PC-9 (cell line): ENCODE results near the gene SCLY. TPM values are rescaled to one million over a fixed set of nuclear protein-coding genes. Genes with fewer than 3 reads are reported as not detected.

Source experiments
- BruUV-seq: library from RNA; stranded (reverse); fragments of 400-500 nt; replicated peaks from 2 replicates; lab custom pipeline; 2021; lab: Mats Ljungman, UMichigan
- CTCF ChIA-PET: fragments of 300-600 bp; sonication (Branson Sonifier 250); formaldehyde crosslinking; loops from one replicate; lab custom pipeline; 2022; ENCODE audit warnings: antibody characterized with exemption; lab: Charles Lee
- POLR2A ChIA-PET: fragments of 300-600 bp; sonication (Branson Sonifier 250); formaldehyde crosslinking; loops from one replicate; lab custom pipeline; 2022; ENCODE audit warnings: antibody characterized with exemption; ENCODE audit not compliant: unreplicated experiment; lab: Charles Lee
- DNase-seq, 2 experiments: peaks; one replicate each; pipeline versions ENCODE4 v3.0.0 to v3.0.0-alpha.2; 2015 to 2022; ENCODE audit warnings: mixed read lengths in 1 of 2
- H2AFZ ChIP-seq: fragments of 200-600 bp; sonication (generic); 2 replicates; pipeline ENCODE4 v1.8.1; 2017; ENCODE audit warnings: antibody characterized with exemption
- H3F3A ChIP-seq: fragments of 200-600 bp; sonication (generic); 2 replicates; pipeline ENCODE4 v1.8.1; 2017; ENCODE audit warnings: antibody characterized with exemption, mild to moderate bottlenecking, low read depth; ENCODE audit not compliant: insufficient read depth
- H3K27ac ChIP-seq: fragments of 200-600 bp; sonication (generic); 2 replicates; pipeline ENCODE4 v1.6.1; 2016; ENCODE audit warnings: mixed run types
- H3K27me3 ChIP-seq: fragments of 200-600 bp; sonication (generic); 2 replicates; pipeline ENCODE4 v1.6.1; 2016; ENCODE audit warnings: low read depth, mixed run types; ENCODE audit not compliant: insufficient read depth
- H3K36me3 ChIP-seq: fragments of 200-600 bp; sonication (generic); 2 replicates; pipeline ENCODE4 v1.6.1; 2016; ENCODE audit warnings: low read depth, mixed run types
- H3K4me1 ChIP-seq: fragments of 200-600 bp; sonication (generic); replicated peaks from 2 replicates; pipeline ENCODE4 v1.6.1; 2016; ENCODE audit warnings: mixed run types; ENCODE audit not compliant: insufficient read depth
- H3K4me2 ChIP-seq: fragments of 200-600 bp; sonication (generic); 2 replicates; pipeline ENCODE4 v1.6.1; 2017; ENCODE audit warnings: mixed run types
- H3K4me3 ChIP-seq: fragments of 200-600 bp; sonication (generic); 2 replicates; pipeline ENCODE4 v1.6.1; 2016; ENCODE audit warnings: mixed run types
- H3K79me2 ChIP-seq: fragments of 200-600 bp; sonication (generic); 2 replicates; pipeline ENCODE4 v1.6.1; 2017; ENCODE audit warnings: low read depth, mixed run types
- H3K9me2 ChIP-seq: fragments of 200-600 bp; sonication (generic); 2 replicates; pipeline ENCODE4 v1.8.1; 2017; ENCODE audit warnings: mild to moderate bottlenecking; ENCODE audit not compliant: insufficient read depth
- H3K9me3 ChIP-seq: fragments of 200-600 bp; sonication (generic); 2 replicates; pipeline ENCODE4 v1.8.1; 2016; ENCODE audit warnings: low read depth; ENCODE audit not compliant: insufficient read depth
- H4K20me1 ChIP-seq: fragments of 200-600 bp; sonication (generic); 2 replicates; pipeline ENCODE4 v1.8.1; 2017; ENCODE audit not compliant: insufficient read depth
- CTCF ChIP-seq: fragments of 200-600 bp; sonication (generic); conservative IDR thresholded peaks from 2 replicates; pipeline ENCODE4 v1.6.1; 2017; ENCODE audit warnings: mixed run types, antibody characterized with exemption, mild to moderate bottlenecking, moderate library complexity
- EZH2 ChIP-seq: fragments of 200-600 bp; sonication (generic); IDR thresholded peaks from 2 replicates; pipeline ENCODE4 v1.8.0; 2017; ENCODE audit warnings: antibody characterized with exemption, low read depth
- intact Hi-C: fragments of 100-400 bp; cut with micrococcal nuclease; formaldehyde crosslinking; loops from one replicate; pipeline ENCODE4 v1.10.0; 2022; ENCODE audit not compliant: unreplicated experiment
- total RNA-seq: library from RNA; stranded (reverse); gene quantifications from 2 replicates; pipeline ENCODE4 v1.2.3, GENCODE V29; 2021

The SCLY gene
- total RNA-seq, 1 experiment from 2014 or later = 40.0 TPM

GRCh38 chr2:238097201-238097987 lies 36.6 kb downstream of the SCLY start:
- Histone ChIP-seq H3F3A (peaks cover 16% of the 10 kb centered on the region; the same call in 1 of the 2 replicates), H3K9me3 (no peaks in the 10 kb centered on the region), H3K9me2 (no peaks in the 10 kb centered on the region), H3K36me3 (no peaks in the 10 kb centered on the region), H3K27me3 (no peaks in the 10 kb centered on the region), H4K20me1 (no peaks in the 10 kb centered on the region), H3K4me1 (peaks cover 10% of the 10 kb centered on the region), H3K4me3 (no peak overlapping the region), H2AFZ (no peak overlapping the region), H3K79me2 (no peaks in the 10 kb centered on the region), H3K4me2 (no peak overlapping the region), H3K27ac (no peak overlapping the region)
- ChIA-PET POLR2A (interaction anchor here (0.5 kb wide), 1 partner anchor 191 kb away, joined by 4 read pairs; the partner anchor contains the start of gene PER2), CTCF (no interaction called here)
- no TSS peak for BruUV-seq
- no peak for DNase-seq
- intact Hi-C loops = no loop called here
- no peak for TF ChIP-seq CTCF
- TF ChIP-seq EZH2 = no peak

- Histone ChIP-seq H3K4me1 (peaks cover 10% of the 10 kb centered on the region), H3K27ac (no peak overlapping the region), H2AFZ (no peak overlapping the region), H3K9me3 (no peaks in the 10 kb centered on the region), H3K79me2 (no peaks in the 10 kb centered on the region), H3K27me3 (no peaks in the 10 kb centered on the region), H4K20me1 (no peaks in the 10 kb centered on the region), H3K4me2 (peak overlapping the region; percentile 53), H3K36me3 (no peaks in the 10 kb centered on the region), H3K4me3 (no peak overlapping the region), H3F3A (peaks cover 16% of the 10 kb centered on the region), H3K9me2 (no peaks in the 10 kb centered on the region)
- no peak for TF ChIP-seq EZH2
- no peak for TF ChIP-seq CTCF
- intact Hi-C loops = no loop called here
- ChIA-PET CTCF (interaction anchor here (0.5 to 1.0 kb wide), 6 partner anchors 29 to 261 kb away, joined by 3 to 11 read pairs (median 7); partner anchors contain the start of gene SCLY), POLR2A (interaction anchor here (0.5 to 0.7 kb wide), 10 partner anchors 11 to 680 kb away, joined by 3 to 13 read pairs (median 4); no protein-coding TSS in a partner anchor)
- DNase-seq = peak; percentile 72 to 88
- no TSS peak for BruUV-seq
Observed at GRCh38 chr2:238097988-238098871, 37.4 kb downstream of the SCLY start.
